ENCODE results near the gene THAP4.

DNA sequence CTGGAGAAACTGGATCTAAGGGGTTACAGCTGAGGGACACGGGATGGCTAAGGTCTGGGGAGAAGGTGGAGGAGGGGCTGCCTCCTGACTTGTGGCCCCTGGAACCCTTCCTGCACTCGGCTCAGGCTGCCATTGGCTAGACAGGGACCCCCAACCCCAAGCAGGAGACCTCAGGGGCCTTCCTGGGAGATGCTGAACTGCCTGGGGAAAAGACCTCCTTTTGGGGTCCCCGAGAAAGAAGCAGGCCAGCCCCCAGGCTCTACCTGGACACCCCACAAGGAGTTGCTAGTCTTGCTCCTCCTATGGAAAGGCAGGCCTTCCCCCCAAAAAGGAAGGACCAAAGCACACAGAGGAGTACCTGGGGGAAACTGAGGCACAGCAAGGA, 88.5 kb downstream of the THAP4 start:
- no peak for TF ChIP-seq POLR2A (IDR thresholded peaks at IDR 0.05; ENCODE audit: low read length)
- TF ChIP-seq GATA1 (IDR thresholded peaks at IDR 0.05; ENCODE audit: low read depth, low read length), result no peak
